Measurements from ENCODE around the gene ERP29.
A peak's percentile ranks its signal among the peaks of the same experiment; 100 is the strongest.

The ERP29 gene

GRCh38 chr12:112023759-112024396 is 10.7 kb downstream of the ERP29 start:
- Histone ChIP-seq H3K27ac (ENCODE audit: poor library complexity, severe bottlenecking) (no peak overlapping the region), H3K27me3 (ENCODE audit: insufficient read depth, poor library complexity, severe bottlenecking) (no peaks in the 10 kb centered on the region), H3K4me1 (ENCODE audit: insufficient read depth, poor library complexity, severe bottlenecking) (peaks cover 10% of the 10 kb centered on the region), H3K9me3 (ENCODE audit: severe bottlenecking) (no peaks in the 10 kb centered on the region), H3K4me3 (ENCODE audit: severe bottlenecking) (no peak overlapping the region), H3K36me3 (ENCODE audit: low read depth) (peaks cover 85% of the 10 kb centered on the region)
- DNase-seq (ENCODE audit: low spot score) (no peak), ATAC-seq (ENCODE audit: low read depth) (no peak)
- TF ChIP-seq CTCF (IDR thresholded peaks at IDR 0.05; ENCODE audit: poor library complexity, severe bottlenecking), result no peak

DNA sequence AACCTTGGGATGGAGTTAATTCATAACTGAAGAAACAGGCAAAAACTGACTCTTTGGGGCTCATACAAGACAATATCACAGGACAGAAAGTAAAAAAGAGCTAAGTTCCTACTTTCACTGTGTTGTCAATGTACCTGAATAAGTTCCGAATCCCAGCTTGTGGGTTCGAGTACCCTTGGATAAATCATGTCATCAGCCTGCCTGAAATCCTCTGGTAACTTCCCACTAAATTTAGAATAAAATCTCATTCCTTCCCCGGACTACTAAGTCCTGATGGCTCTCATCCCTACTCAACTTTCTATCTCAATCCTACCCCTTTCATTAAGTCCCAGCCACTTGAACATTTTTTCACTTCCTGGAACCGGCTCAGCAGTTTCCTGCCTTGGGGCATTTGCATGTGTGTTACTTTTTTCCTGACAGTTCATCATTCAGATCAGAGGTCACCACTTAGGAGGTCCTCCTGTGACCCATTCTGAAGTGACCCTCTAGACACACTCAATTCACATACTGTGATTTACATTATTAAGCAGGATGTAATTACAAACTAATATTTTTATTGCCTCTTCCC is 12.7 kb downstream of the ERP29 start:
- Histone ChIP-seq H3K4me1 (ENCODE audit: insufficient read depth, poor library complexity, severe bottlenecking) (peaks cover 3% of the 10 kb centered on the region), H3K9me3 (ENCODE audit: severe bottlenecking) (no peaks in the 10 kb centered on the region), H3K36me3 (ENCODE audit: low read depth) (peaks cover 85% of the 10 kb centered on the region), H3K27ac (ENCODE audit: poor library complexity, severe bottlenecking) (no peak overlapping the region), H3K4me3 (ENCODE audit: severe bottlenecking) (no peak overlapping the region), H3K27me3 (ENCODE audit: insufficient read depth, poor library complexity, severe bottlenecking) (no peaks in the 10 kb centered on the region)
- DNase-seq (ENCODE audit: low spot score) (no peak), ATAC-seq (ENCODE audit: low read depth) (0 out of 3 replicates have a peak, but pooled peaks have one; percentile 17)
- no peak for TF ChIP-seq CTCF (IDR thresholded peaks at IDR 0.05; ENCODE audit: poor library complexity, severe bottlenecking)

GRCh38 chr12:112029301-112029700 is 16.1 kb downstream of the ERP29 start:
- DNase-seq (ENCODE audit: low spot score) (no peak), ATAC-seq (ENCODE audit: low read depth) (no peak)
- H3K27me3 ChIP-seq (ENCODE audit: insufficient read depth, poor library complexity, severe bottlenecking), result no peaks in the 10 kb centered on the region
- peaks cover 3% of the 10 kb centered on the region for H3K4me1 ChIP-seq (ENCODE audit: insufficient read depth, poor library complexity, severe bottlenecking)
- H3K4me3 ChIP-seq (ENCODE audit: severe bottlenecking), result no peak overlapping the region
- no peak overlapping the region for H3K27ac ChIP-seq (ENCODE audit: poor library complexity, severe bottlenecking)
- TF ChIP-seq CTCF (IDR thresholded peaks at IDR 0.05; ENCODE audit: poor library complexity, severe bottlenecking), result no peak
- H3K36me3 ChIP-seq (ENCODE audit: low read depth), result peaks cover 83% of the 10 kb centered on the region
- no peaks in the 10 kb centered on the region for H3K9me3 ChIP-seq (ENCODE audit: severe bottlenecking)

- ATAC-seq (ENCODE audit: low read depth), result no peak
- Histone ChIP-seq H3K4me3 (ENCODE audit: severe bottlenecking) (no peak overlapping the region), H3K27ac (ENCODE audit: poor library complexity, severe bottlenecking) (no peak overlapping the region), H3K36me3 (ENCODE audit: low read depth) (peaks cover 92% of the 10 kb centered on the region), H3K9me3 (ENCODE audit: severe bottlenecking) (no peaks in the 10 kb centered on the region), H3K27me3 (ENCODE audit: insufficient read depth, poor library complexity, severe bottlenecking) (no peaks in the 10 kb centered on the region), H3K4me1 (ENCODE audit: insufficient read depth, poor library complexity, severe bottlenecking) (peaks cover under 1% of the 10 kb centered on the region)
- TF ChIP-seq CTCF (IDR thresholded peaks at IDR 0.05; ENCODE audit: poor library complexity, severe bottlenecking), result no peak
- no peak for DNase-seq (ENCODE audit: low spot score)
Observed at GRCh38 chr12:112031472-112031871, 18.2 kb downstream of the ERP29 start.

- DNase-seq (ENCODE audit: low spot score) (no peak), ATAC-seq (ENCODE audit: low read depth) (no peak)
- no peak for TF ChIP-seq CTCF (IDR thresholded peaks at IDR 0.05; ENCODE audit: poor library complexity, severe bottlenecking)
- Histone ChIP-seq H3K4me3 (ENCODE audit: severe bottlenecking) (no peak overlapping the region), H3K9me3 (ENCODE audit: severe bottlenecking) (no peaks in the 10 kb centered on the region), H3K27ac (ENCODE audit: poor library complexity, severe bottlenecking) (no peak overlapping the region), H3K27me3 (ENCODE audit: insufficient read depth, poor library complexity, severe bottlenecking) (no peaks in the 10 kb centered on the region), H3K36me3 (ENCODE audit: low read depth) (peaks cover 91% of the 10 kb centered on the region), H3K4me1 (ENCODE audit: insufficient read depth, poor library complexity, severe bottlenecking) (no peaks in the 10 kb centered on the region)
Observed at GRCh38 chr12:112032292-112032691, 19.1 kb downstream of the ERP29 start.
